ENCODE measurements around the gene ARHGAP11A. TPM values are rescaled to one million over a fixed set of nuclear protein-coding genes. Genes with fewer than 3 reads are reported as not detected.

The ARHGAP11A gene
- total and polyA plus RNA-seq, 12 donors: 0.36 to 13.3 (median 3.2) TPM

GRCh38 chr15:32642667-32643435 lies 27.5 kb downstream of the ARHGAP11A start:
- Histone ChIP-seq H3K4me3 (no peak overlapping the region), H3K4me1 (replicated peaks in 1 of 2) (no peaks in the 10 kb centered on the region), H3K36me3 (replicated peaks in 1 of 2) (no peaks in the 10 kb centered on the region), H3K9me3 (replicated peaks in 1 of 3) (no peaks in the 10 kb centered on the region), H3K27me3 (no peaks in the 10 kb centered on the region), H3K27ac (no peak overlapping the region)
- WGBS, 4 donors: 75 to 82% (median 78%) methylated on average over 5 of the region's 5 CpGs
- intact Hi-C loops (cut with DNase I): no loop called here
- DNase-seq: no peak
- TF ChIP-seq CTCF (IDR thresholded peaks at IDR 0.05) (no peak), POLR2A (IDR thresholded peaks at IDR 0.05) (no peak)

- Histone ChIP-seq H3K9me3 (replicated peaks in 1 of 3) (no peaks in the 10 kb centered on the region), H3K27me3 (no peaks in the 10 kb centered on the region), H3K4me1 (replicated peaks in 1 of 2) (no peaks in the 10 kb centered on the region), H3K36me3 (replicated peaks in 1 of 2) (no peaks in the 10 kb centered on the region), H3K4me3 (no peak overlapping the region), H3K27ac (no peak overlapping the region)
- intact Hi-C loops (cut with DNase I): no loop called here
- DNase-seq: no peak
- 87 to 98% (median 96%) methylated on average over 1 of the region's 1 CpG for WGBS, 4 donors
- TF ChIP-seq CTCF (IDR thresholded peaks at IDR 0.05) (no peak), POLR2A (IDR thresholded peaks at IDR 0.05) (no peak)
Observed at GRCh38 chr15:32643907-32644445, 28.7 kb downstream of the ARHGAP11A start.

- H3K4me1 ChIP-seq (replicated peaks in 1 of 2): no peaks in the 10 kb centered on the region
- H3K36me3 ChIP-seq (replicated peaks in 1 of 2): no peaks in the 10 kb centered on the region
- H3K27me3 ChIP-seq: no peaks in the 10 kb centered on the region
- intact Hi-C loops (cut with DNase I): no loop called here
- no peak overlapping the region for H3K27ac ChIP-seq
- DNase-seq: no peak
- H3K9me3 ChIP-seq (replicated peaks in 1 of 3): no peaks in the 10 kb centered on the region
- 64 to 71% (median 65%) methylated on average over 5 of the region's 5 CpGs for WGBS, 4 donors
- TF ChIP-seq CTCF (IDR thresholded peaks at IDR 0.05) (no peak), POLR2A (IDR thresholded peaks at IDR 0.05) (no peak)
- no peak overlapping the region for H3K4me3 ChIP-seq
Observed at GRCh38 chr15:32646291-32646690, 31.0 kb downstream of the ARHGAP11A start.

- no peak for DNase-seq
- H3K9me3 ChIP-seq (replicated peaks in 1 of 3): no peaks in the 10 kb centered on the region
- no peak for TF ChIP-seq CTCF (IDR thresholded peaks at IDR 0.05)
- no peak for TF ChIP-seq POLR2A (IDR thresholded peaks at IDR 0.05)
- intact Hi-C loops (cut with DNase I): no loop called here
- no peak overlapping the region for H3K4me3 ChIP-seq
- no peaks in the 10 kb centered on the region for H3K4me1 ChIP-seq (replicated peaks in 1 of 2)
- H3K27ac ChIP-seq: no peak overlapping the region
- WGBS, 4 donors: 78 to 84% (median 82%) methylated on average over 5 of the region's 5 CpGs
- H3K27me3 ChIP-seq: no peaks in the 10 kb centered on the region
- no peaks in the 10 kb centered on the region for H3K36me3 ChIP-seq (replicated peaks in 1 of 2)
Observed at GRCh38 chr15:32649342-32649741, 34.0 kb downstream of the ARHGAP11A start.

Measured in adrenal gland (tissue), 12 donors.